ENCODE data around the gene CACNA2D1. TPM values are rescaled to one million over a fixed set of nuclear protein-coding genes. Genes with fewer than 3 reads are reported as not detected.

Gene CACNA2D1
- total RNA-seq, 1 donor from 2014 or later: not detected

GRCh38 chr7:82423446-82423845, 20.1 kb downstream of the CACNA2D1 start:
- H3K4me3 Mint-ChIP-seq: no peak overlapping the region
- H3K36me3 Mint-ChIP-seq (ENCODE audit: low read depth): no peaks in the 10 kb centered on the region
- H3K27ac Mint-ChIP-seq: no peak overlapping the region
- H3K4me1 Mint-ChIP-seq: peaks cover 1% of the 10 kb centered on the region
- no peaks in the 10 kb centered on the region for H3K9me3 Mint-ChIP-seq
- H3K27me3 Mint-ChIP-seq: no peaks in the 10 kb centered on the region
- intact Hi-C loops (cut with micrococcal nuclease): no loop called here
- no peak for DNase-seq

GRCh38 chr7:82419200-82419599, 24.4 kb downstream of the CACNA2D1 start:
- Mint-ChIP-seq H3K4me1 (no peaks in the 10 kb centered on the region), H3K27ac (no peak overlapping the region), H3K4me3 (no peak overlapping the region), H3K9me3 (peaks cover 3% of the 10 kb centered on the region), H3K36me3 (ENCODE audit: low read depth) (no peaks in the 10 kb centered on the region), H3K27me3 (no peaks in the 10 kb centered on the region)
- intact Hi-C loops (cut with micrococcal nuclease): no loop called here
- no peak for DNase-seq

DNA sequence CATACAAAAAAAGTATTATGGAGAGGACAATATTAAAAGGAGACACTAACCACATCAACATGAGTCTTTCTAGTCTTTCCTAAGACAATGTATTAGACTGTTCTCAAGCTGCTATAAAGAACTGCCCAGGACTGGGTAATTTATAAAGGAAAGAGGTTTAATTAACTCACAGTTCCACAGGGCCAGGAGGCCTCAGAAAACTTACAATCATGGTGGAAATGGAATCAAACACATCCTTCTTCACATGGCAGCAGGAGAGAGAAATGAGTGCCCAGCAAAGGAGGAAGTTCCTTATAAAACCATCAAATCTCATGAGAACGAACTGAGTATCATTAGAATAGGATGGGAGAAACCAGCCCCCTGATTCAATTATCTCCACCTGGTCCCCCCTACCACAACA, 25.7 kb downstream of the CACNA2D1 start:
- H3K27me3 Mint-ChIP-seq: no peaks in the 10 kb centered on the region
- peaks cover 3% of the 10 kb centered on the region for H3K9me3 Mint-ChIP-seq
- no peak overlapping the region for H3K4me3 Mint-ChIP-seq
- no peak for DNase-seq
- no peak overlapping the region for H3K27ac Mint-ChIP-seq
- H3K36me3 Mint-ChIP-seq (ENCODE audit: low read depth): no peaks in the 10 kb centered on the region
- intact Hi-C loops (cut with micrococcal nuclease): no loop called here
- H3K4me1 Mint-ChIP-seq: no peaks in the 10 kb centered on the region

- H3K4me3 Mint-ChIP-seq: no peak overlapping the region
Observed at GRCh38 chr7:82416402-82416801, 27.2 kb downstream of the CACNA2D1 start.

GRCh38 chr7:82414389-82414788, 29.2 kb downstream of the CACNA2D1 start:
- DNase-seq: no peak
- H3K4me3 Mint-ChIP-seq: no peak overlapping the region
- no peaks in the 10 kb centered on the region for H3K4me1 Mint-ChIP-seq
- H3K27me3 Mint-ChIP-seq: no peaks in the 10 kb centered on the region
- intact Hi-C loops (cut with micrococcal nuclease): no loop called here
- H3K36me3 Mint-ChIP-seq (ENCODE audit: low read depth): no peaks in the 10 kb centered on the region
- peaks cover 3% of the 10 kb centered on the region for H3K9me3 Mint-ChIP-seq
- H3K27ac Mint-ChIP-seq: no peak overlapping the region

More at GRCh38 chr7:82416402-82416801, 27.2 kb downstream of the CACNA2D1 start:
- intact Hi-C loops (cut with micrococcal nuclease): no loop called here
- no peaks in the 10 kb centered on the region for H3K4me1 Mint-ChIP-seq
- peaks cover 3% of the 10 kb centered on the region for H3K9me3 Mint-ChIP-seq
- H3K36me3 Mint-ChIP-seq (ENCODE audit: low read depth): no peaks in the 10 kb centered on the region
- H3K27me3 Mint-ChIP-seq: no peaks in the 10 kb centered on the region
- H3K27ac Mint-ChIP-seq: no peak overlapping the region
- no peak for DNase-seq

DNA sequence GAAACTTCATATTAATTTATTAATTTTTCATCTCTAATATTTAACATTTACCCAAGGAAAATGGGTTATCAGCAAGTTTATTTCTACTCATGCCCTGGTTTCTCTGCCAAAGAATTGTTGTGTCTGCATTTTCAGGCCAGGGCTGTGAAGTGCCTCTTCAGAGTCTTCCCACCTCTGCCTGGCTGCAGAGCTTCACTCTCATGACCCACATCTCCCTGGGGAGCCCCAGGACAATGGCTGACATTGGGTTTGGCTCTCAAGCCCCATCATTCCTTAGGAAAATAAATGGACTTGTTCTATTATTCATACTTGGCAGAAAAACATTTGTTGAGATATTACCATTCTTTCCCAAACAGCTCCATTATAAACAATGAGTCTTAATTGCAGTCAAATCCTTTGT, 30.3 kb downstream of the CACNA2D1 start:
- H3K27me3 Mint-ChIP-seq: no peaks in the 10 kb centered on the region
- intact Hi-C loops (cut with micrococcal nuclease): no loop called here
- H3K4me1 Mint-ChIP-seq: no peaks in the 10 kb centered on the region
- no peak for DNase-seq
- H3K4me3 Mint-ChIP-seq: no peak overlapping the region
- H3K9me3 Mint-ChIP-seq: peaks cover 3% of the 10 kb centered on the region
- no peaks in the 10 kb centered on the region for H3K36me3 Mint-ChIP-seq (ENCODE audit: low read depth)
- no peak overlapping the region for H3K27ac Mint-ChIP-seq

- H3K4me3 Mint-ChIP-seq: no peak overlapping the region
- H3K27ac Mint-ChIP-seq: no peak overlapping the region
- no peak for DNase-seq
- no peaks in the 10 kb centered on the region for H3K36me3 Mint-ChIP-seq (ENCODE audit: low read depth)
- H3K9me3 Mint-ChIP-seq: no peaks in the 10 kb centered on the region
- intact Hi-C loops (cut with micrococcal nuclease): no loop called here
- H3K27me3 Mint-ChIP-seq: no peaks in the 10 kb centered on the region
- H3K4me1 Mint-ChIP-seq: no peaks in the 10 kb centered on the region
Observed at GRCh38 chr7:82411732-82412131, 31.8 kb downstream of the CACNA2D1 start.

DNA sequence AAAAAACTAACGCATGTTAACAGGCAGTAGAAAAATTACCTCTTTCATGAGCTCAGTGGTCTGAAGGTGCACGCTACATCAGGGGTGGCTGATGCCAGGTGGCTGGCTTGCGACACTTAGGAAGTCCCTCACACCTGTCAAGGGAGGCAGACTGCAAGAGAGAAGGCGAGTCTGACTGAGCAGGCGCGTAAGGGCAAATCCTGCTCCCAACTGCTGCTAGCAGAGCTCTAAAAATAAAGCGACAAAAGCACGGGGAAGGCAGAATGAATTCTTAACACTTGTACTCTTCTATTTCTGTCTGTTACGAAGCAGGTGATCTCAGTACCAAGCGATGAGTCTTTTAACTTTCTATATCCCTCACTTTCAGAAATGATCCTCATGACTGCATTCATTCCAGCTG, 33.1 kb downstream of the CACNA2D1 start:
- Mint-ChIP-seq H3K36me3 (ENCODE audit: low read depth) (no peaks in the 10 kb centered on the region), H3K9me3 (no peaks in the 10 kb centered on the region), H3K27me3 (no peaks in the 10 kb centered on the region), H3K4me1 (no peaks in the 10 kb centered on the region), H3K27ac (no peak overlapping the region), H3K4me3 (no peak overlapping the region)
- DNase-seq: no peak
- intact Hi-C loops (cut with micrococcal nuclease): no loop called here

DNA sequence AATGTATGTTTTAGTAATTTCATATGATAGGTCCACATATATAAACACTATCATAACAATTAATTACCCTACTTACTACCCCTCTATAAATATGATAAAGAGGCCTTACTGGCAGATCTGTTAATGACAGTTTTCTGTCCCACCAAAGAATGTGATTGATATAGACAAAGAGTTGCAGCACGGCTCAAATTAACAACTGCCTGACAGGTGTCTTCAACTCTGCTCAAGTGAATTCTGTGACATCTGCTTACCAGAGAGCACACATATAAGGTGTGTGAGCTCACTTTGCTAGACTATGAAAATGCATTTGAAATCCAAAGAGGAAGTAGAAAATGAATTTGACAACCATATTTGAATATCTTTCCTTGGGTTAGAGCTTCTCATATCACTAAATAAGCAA, 36.6 kb downstream of the CACNA2D1 start:
- Mint-ChIP-seq H3K36me3 (ENCODE audit: low read depth) (no peaks in the 10 kb centered on the region), H3K4me1 (no peaks in the 10 kb centered on the region), H3K27ac (no peak overlapping the region), H3K4me3 (no peak overlapping the region), H3K27me3 (no peaks in the 10 kb centered on the region), H3K9me3 (no peaks in the 10 kb centered on the region)
- intact Hi-C loops (cut with micrococcal nuclease): no loop called here
- no peak for DNase-seq

- no peak overlapping the region for H3K4me3 Mint-ChIP-seq
- H3K27me3 Mint-ChIP-seq: no peaks in the 10 kb centered on the region
- H3K36me3 Mint-ChIP-seq (ENCODE audit: low read depth): no peaks in the 10 kb centered on the region
- DNase-seq: no peak
- intact Hi-C loops (cut with micrococcal nuclease): no loop called here
- H3K27ac Mint-ChIP-seq: no peak overlapping the region
- H3K4me1 Mint-ChIP-seq: no peaks in the 10 kb centered on the region
- H3K9me3 Mint-ChIP-seq: no peaks in the 10 kb centered on the region
Observed at GRCh38 chr7:82405301-82405700, 38.3 kb downstream of the CACNA2D1 start.

DNA sequence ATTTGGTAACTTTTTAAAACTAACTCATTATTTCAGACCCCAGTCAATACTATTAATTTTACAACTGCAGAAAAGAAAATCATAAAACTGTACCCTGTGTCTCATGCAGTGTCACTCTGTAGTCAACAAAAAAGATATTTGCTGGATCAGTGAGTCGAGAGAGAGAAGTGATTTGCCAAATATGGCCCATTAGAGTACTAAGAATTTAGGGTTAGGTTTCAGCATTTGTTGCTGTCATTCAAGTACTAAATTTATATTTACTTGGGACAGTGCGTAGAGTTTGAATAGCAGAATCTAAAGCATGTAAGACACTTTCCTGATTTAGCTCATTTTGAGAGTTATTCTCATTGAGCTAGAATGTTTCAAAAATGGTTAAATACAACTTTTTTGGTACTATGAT, 38.9 kb downstream of the CACNA2D1 start:
- Mint-ChIP-seq H3K4me3 (no peak overlapping the region), H3K27ac (no peak overlapping the region), H3K27me3 (no peaks in the 10 kb centered on the region), H3K36me3 (ENCODE audit: low read depth) (no peaks in the 10 kb centered on the region), H3K9me3 (no peaks in the 10 kb centered on the region), H3K4me1 (no peaks in the 10 kb centered on the region)
- DNase-seq: no peak
- intact Hi-C loops (cut with micrococcal nuclease): no loop called here

DNA sequence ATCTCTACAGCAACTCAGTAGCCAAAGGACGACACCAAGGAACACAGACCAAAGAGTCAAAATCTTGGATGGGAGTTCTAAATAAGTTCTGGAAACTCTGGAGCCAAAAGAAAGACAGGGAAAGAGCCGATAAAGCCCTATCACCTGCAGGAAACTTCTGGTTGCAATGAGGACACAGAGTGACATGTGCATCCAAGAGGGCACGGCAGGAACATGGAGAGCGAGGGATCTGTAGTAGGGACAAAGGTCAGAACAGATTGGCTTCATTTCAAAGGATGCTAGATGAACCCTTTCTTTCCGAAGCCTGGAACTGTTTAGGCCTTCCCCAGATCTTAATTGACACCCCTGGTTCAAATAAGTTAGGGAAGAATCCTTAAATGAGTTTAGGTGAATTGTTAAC, 39.5 kb downstream of the CACNA2D1 start:
- Mint-ChIP-seq H3K9me3 (no peaks in the 10 kb centered on the region), H3K4me3 (no peak overlapping the region), H3K4me1 (no peaks in the 10 kb centered on the region), H3K27ac (no peak overlapping the region), H3K27me3 (no peaks in the 10 kb centered on the region), H3K36me3 (ENCODE audit: low read depth) (no peaks in the 10 kb centered on the region)
- no peak for DNase-seq
- intact Hi-C loops (cut with micrococcal nuclease): no loop called here

DNA sequence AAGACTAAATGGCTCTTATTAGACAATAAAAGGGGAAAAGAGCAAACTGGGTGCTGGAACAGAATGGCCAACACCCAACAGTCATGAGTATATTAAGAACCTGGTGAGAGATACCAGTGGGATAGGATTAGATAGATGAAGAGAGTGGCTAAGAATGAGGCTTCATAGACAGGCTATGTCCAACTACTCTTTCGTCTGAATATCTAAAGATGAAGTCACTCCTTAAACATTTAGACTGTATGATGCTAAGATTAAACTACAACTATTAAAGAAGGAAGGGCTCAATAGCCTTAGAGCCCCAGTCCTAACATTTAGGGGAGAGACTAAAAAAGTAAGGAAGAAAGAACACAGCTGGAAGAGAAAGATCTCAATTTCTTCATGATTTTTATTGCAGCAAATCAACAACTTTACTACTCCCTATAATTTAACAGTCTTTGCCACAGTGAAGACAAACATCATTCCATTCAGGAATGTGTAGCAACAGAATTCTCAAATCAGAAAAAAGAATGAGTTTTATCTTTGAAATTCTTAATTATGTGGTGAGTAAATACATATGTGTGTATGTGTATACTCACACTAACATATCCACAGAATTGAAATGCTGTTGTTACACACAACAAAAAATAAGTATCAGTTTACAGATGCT, 45.6 kb downstream of the CACNA2D1 start:
- intact Hi-C loops (cut with micrococcal nuclease): no loop called here
- no peak overlapping the region for H3K4me3 Mint-ChIP-seq
- DNase-seq: no peak
- H3K27ac Mint-ChIP-seq: no peak overlapping the region
- H3K27me3 Mint-ChIP-seq: no peaks in the 10 kb centered on the region
- no peaks in the 10 kb centered on the region for H3K9me3 Mint-ChIP-seq
- no peaks in the 10 kb centered on the region for H3K36me3 Mint-ChIP-seq (ENCODE audit: low read depth)
- H3K4me1 Mint-ChIP-seq: no peaks in the 10 kb centered on the region

DNA sequence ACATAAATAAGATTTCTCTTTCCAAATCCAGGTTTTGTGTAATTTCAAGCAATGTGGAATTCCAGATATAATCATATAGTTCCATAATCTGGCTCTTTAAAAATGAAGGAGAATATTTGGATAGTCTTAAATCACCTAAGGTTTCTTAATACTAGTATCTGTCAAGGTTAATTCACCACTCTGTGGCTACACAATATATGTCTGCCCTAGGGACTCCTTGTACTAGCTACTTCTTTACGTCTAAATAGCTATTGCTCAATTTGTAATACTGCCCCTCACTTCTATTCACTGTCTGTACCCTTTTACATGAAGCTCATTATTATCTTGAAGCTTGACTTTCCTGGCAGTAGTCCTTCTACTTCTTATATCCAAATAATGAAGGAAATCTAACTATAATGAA, 47.2 kb downstream of the CACNA2D1 start:
- no peaks in the 10 kb centered on the region for H3K9me3 Mint-ChIP-seq

DNA sequence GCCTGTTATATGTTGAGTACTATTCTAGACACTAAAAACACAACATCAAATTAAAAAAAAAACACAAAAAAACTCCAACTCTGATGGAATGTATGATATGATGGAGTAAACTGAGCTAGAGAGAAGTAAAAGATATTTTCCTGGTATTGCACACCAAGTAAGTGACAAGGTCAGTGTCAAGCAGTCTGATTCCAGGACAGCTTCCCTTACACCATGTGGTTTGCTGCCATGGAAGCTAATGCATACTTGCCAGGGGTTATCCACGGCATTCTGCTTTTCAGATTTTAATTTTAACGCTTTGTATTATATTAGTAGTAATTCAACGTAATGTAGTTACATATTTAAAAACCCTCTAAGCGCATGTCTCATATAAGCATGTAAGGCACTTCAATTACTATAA, 48.4 kb downstream of the CACNA2D1 start:
- DNase-seq: no peak

More for the DNA sequence above, 47.2 kb downstream of the CACNA2D1 start:
- no peak overlapping the region for H3K4me3 Mint-ChIP-seq
- no peaks in the 10 kb centered on the region for H3K36me3 Mint-ChIP-seq (ENCODE audit: low read depth)
- no peaks in the 10 kb centered on the region for H3K27me3 Mint-ChIP-seq
- intact Hi-C loops (cut with micrococcal nuclease): no loop called here
- no peak overlapping the region for H3K27ac Mint-ChIP-seq
- no peaks in the 10 kb centered on the region for H3K4me1 Mint-ChIP-seq
- DNase-seq: no peak

More for the DNA sequence above, 48.4 kb downstream of the CACNA2D1 start:
- Mint-ChIP-seq H3K9me3 (no peaks in the 10 kb centered on the region), H3K36me3 (ENCODE audit: low read depth) (no peaks in the 10 kb centered on the region), H3K27me3 (no peaks in the 10 kb centered on the region), H3K4me1 (no peaks in the 10 kb centered on the region), H3K27ac (no peak overlapping the region), H3K4me3 (no peak overlapping the region)
- intact Hi-C loops (cut with micrococcal nuclease): no loop called here
